ENCODE measurements around the gene DYNLT1. TPM values are rescaled to one million over a fixed set of nuclear protein-coding genes. Genes with fewer than 3 reads are reported as not detected.

DYNLT1 gene
- total RNA-seq, 1 experiment from 2014 or later, result 96.6 TPM

DNA sequence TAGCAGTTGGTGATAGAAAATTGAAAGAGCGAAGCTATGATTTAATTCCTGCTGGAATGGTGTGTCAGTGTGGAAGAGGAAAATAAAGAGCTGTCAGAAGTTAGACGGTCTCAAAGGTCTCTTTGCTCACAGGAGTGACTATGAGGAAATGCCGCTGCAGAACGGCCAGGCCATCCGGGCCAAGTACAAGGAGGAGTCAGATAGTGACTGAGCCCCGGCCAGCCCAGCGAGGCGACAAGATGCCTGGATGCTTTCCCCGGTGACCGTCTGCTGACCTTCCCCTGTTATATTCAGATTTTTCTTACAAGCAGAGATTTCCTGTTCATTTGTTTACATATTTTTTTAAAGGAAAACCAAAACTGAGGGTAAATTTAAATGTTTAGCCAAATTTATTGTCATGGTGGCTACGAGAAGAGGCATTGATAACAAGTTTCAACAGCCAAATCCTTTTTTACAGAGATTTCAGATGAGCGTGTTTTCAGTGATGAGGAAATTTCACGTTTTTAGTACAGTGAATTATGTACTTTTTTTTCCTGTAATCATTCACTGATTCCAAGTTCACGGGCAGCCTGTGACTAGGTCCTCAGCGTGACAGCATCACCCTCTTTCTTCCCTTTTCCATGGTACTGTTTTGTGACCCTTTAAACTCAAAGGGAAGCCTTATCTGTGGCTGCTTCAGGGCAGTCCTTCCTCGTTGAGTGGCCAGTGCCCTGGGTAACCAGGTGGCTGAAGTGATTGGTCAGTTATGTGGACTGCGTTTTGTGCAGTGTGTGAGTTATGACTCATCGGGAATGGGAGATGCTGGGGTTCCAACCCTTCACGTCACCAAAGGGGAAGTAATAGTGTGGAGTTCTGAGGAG is 12.6 kb downstream of the DYNLT1 start:
- DNase-seq, result no peak
- Mint-ChIP-seq H3K9me3 (ENCODE audit: unreplicated experiment) (no peaks in the 10 kb centered on the region), H3K27me3 (ENCODE audit: insufficient read depth, unreplicated experiment) (no peaks in the 10 kb centered on the region), H3K36me3 (ENCODE audit: insufficient read depth, unreplicated experiment) (peaks cover 60% of the 10 kb centered on the region), H3K27ac (ENCODE audit: unreplicated experiment) (no peak overlapping the region), H3K4me1 (ENCODE audit: low read depth, unreplicated experiment) (peaks cover 7% of the 10 kb centered on the region), H3K4me3 (ENCODE audit: unreplicated experiment) (no peak overlapping the region)
- BruUV-seq (replicated peaks), result no TSS peak
- ChIA-PET POLR2A (no interaction called here), CTCF (no interaction called here)
- Histone ChIP-seq H3K36me3 (ENCODE audit: control insufficient read depth, insufficient read depth, low read length) (peaks cover 3% of the 10 kb centered on the region; the same call in 1 of the 2 replicates), H3K4me1 (no peaks in the 10 kb centered on the region), H3K9me3 (no peaks in the 10 kb centered on the region), H3K27me3 (replicated peaks; ENCODE audit: control insufficient read depth, insufficient read depth, low read length) (no peaks in the 10 kb centered on the region; the same call in 1 of the 2 replicates), H3K4me3 (ENCODE audit: low read depth, low read length) (no peak overlapping the region)
- TF ChIP-seq, protein P1, sequence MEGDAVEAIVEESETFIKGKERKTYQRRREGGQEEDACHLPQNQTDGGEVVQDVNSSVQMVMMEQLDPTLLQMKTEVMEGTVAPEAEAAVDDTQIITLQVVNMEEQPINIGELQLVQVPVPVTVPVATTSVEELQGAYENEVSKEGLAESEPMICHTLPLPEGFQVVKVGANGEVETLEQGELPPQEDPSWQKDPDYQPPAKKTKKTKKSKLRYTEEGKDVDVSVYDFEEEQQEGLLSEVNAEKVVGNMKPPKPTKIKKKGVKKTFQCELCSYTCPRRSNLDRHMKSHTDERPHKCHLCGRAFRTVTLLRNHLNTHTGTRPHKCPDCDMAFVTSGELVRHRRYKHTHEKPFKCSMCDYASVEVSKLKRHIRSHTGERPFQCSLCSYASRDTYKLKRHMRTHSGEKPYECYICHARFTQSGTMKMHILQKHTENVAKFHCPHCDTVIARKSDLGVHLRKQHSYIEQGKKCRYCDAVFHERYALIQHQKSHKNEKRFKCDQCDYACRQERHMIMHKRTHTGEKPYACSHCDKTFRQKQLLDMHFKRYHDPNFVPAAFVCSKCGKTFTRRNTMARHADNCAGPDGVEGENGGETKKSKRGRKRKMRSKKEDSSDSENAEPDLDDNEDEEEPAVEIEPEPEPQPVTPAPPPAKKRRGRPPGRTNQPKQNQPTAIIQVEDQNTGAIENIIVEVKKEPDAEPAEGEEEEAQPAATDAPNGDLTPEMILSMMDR (IDR thresholded peaks at IDR 0.05; ENCODE audit: insufficient read depth in 1 of 2, low read depth in 1 of 2, low read length in 1 of 2, severe bottlenecking in 1 of 2, unreplicated experiment in 1 of 2), result no peak
- intact Hi-C loops (cut with micrococcal nuclease; ENCODE audit: unreplicated experiment), result no loop called here

DNA sequence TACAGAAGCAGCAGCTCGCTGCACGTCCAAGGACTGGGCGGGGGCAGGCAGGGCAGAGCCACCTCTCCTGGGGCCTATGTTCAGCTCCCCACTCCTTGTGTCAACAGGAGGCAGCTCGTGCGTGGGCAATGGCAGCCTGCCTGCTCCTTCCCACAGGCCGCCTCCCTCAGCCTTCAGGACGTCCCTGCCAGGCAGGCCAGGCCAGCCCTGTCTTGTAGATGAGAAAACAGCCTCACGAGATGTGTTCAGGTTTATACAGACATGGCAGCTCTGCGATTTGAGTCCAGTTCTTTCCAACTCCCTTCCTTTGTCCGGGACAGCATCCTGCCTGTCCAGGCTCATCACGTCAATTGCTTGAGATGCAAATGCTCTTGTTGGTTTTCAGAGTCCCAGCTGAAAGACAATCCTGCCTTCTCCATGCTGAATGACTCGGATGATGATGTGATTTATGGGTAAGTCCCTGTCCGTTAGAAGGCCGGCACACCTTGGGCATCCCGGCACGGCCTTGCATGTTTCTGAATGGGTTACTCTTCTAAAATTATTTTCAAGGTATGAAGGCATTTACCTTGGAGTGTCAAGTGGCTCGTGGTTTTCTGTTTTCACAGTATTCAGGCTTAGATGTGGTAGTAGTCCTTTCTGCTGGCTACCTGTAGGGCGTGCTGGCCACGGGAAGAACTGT is 13.5 kb downstream of the DYNLT1 start:
- no TSS peak for BruUV-seq (replicated peaks)
- Histone ChIP-seq H3K9me3 (no peaks in the 10 kb centered on the region), H3K4me3 (ENCODE audit: low read depth, low read length) (no peak overlapping the region), H3K27me3 (replicated peaks; ENCODE audit: control insufficient read depth, insufficient read depth, low read length) (no peaks in the 10 kb centered on the region; the same call in 1 of the 2 replicates), H3K36me3 (ENCODE audit: control insufficient read depth, insufficient read depth, low read length) (peaks cover 3% of the 10 kb centered on the region; the same call in 1 of the 2 replicates), H3K4me1 (no peaks in the 10 kb centered on the region)
- Mint-ChIP-seq H3K36me3 (ENCODE audit: insufficient read depth, unreplicated experiment) (peaks cover 60% of the 10 kb centered on the region), H3K9me3 (ENCODE audit: unreplicated experiment) (no peaks in the 10 kb centered on the region), H3K4me1 (ENCODE audit: low read depth, unreplicated experiment) (peaks cover 7% of the 10 kb centered on the region), H3K4me3 (ENCODE audit: unreplicated experiment) (no peak overlapping the region), H3K27ac (ENCODE audit: unreplicated experiment) (no peak overlapping the region), H3K27me3 (ENCODE audit: insufficient read depth, unreplicated experiment) (no peaks in the 10 kb centered on the region)
- TF ChIP-seq, protein P1 (IDR thresholded peaks at IDR 0.05; ENCODE audit: insufficient read depth in 1 of 2, low read depth in 1 of 2, low read length in 1 of 2, severe bottlenecking in 1 of 2, unreplicated experiment in 1 of 2), result no peak
- no peak for DNase-seq
- intact Hi-C loops (cut with micrococcal nuclease; ENCODE audit: unreplicated experiment), result no loop called here
- ChIA-PET CTCF (no interaction called here), POLR2A (no interaction called here)

DNA sequence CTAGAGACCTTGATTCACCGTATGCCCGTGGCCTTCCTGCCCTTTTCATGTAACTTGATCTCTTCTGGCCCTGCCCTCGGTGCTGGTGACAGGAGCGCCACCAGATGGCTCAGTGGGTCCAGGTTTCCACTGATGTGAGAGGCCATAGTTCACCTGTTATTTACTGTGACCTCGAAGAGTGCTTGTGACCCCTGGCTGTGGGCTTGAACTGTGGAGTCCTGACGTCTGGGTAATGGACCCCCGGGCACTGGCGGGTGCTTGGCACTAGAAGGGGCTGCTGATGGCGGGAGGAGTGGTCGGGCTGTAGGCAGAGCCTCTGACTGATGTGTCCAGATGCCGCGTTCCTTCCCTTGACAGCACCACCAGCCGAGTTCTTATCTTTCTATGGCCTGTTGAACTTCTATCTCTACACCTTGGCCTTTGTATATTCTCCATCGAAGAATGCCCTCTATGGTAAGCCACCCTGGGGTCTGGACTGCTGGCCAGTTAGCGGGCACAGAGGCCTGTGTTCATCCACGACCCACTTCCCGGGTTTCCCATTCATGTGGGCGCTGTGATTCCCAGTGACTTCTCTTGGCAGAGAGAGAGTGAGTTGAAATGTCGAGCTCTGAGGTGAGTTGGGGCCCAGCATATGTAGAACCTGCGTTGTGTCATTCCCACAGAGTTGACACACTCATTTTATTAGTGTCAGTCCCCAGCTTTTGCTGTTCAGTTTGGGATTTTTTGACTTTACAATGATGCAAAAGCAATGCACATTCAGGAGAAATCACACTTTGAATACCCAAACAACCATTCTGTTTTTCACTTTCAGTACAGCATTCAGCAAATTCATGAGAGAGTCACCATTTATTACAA is 14.9 kb downstream of the DYNLT1 start:
- no peak for DNase-seq
- CTCF ChIA-PET, result no interaction called here
- H3K27me3 ChIP-seq (replicated peaks; ENCODE audit: control insufficient read depth, insufficient read depth, low read length), result no peaks in the 10 kb centered on the region; the same call in 1 of the 2 replicates
- H3K27me3 Mint-ChIP-seq (ENCODE audit: insufficient read depth, unreplicated experiment), result no peaks in the 10 kb centered on the region
- peaks cover 51% of the 10 kb centered on the region for H3K36me3 Mint-ChIP-seq (ENCODE audit: insufficient read depth, unreplicated experiment)
- intact Hi-C loops (cut with micrococcal nuclease; ENCODE audit: unreplicated experiment), result no loop called here
- H3K9me3 Mint-ChIP-seq (ENCODE audit: unreplicated experiment), result no peaks in the 10 kb centered on the region
- no peaks in the 10 kb centered on the region for H3K9me3 ChIP-seq
- no peak overlapping the region for H3K4me3 Mint-ChIP-seq (ENCODE audit: unreplicated experiment)
- no TSS peak for BruUV-seq (replicated peaks)
- peaks cover 4% of the 10 kb centered on the region for H3K36me3 ChIP-seq (ENCODE audit: control insufficient read depth, insufficient read depth, low read length)
- no peaks in the 10 kb centered on the region for H3K4me1 ChIP-seq
- TF ChIP-seq, protein P1 (IDR thresholded peaks at IDR 0.05; ENCODE audit: insufficient read depth in 1 of 2, low read depth in 1 of 2, low read length in 1 of 2, severe bottlenecking in 1 of 2, unreplicated experiment in 1 of 2), result peak in 1 of 2 experiments; percentile 24
- POLR2A ChIA-PET, result no interaction called here
- H3K4me3 ChIP-seq (ENCODE audit: low read depth, low read length), result no peak overlapping the region
- peaks cover 7% of the 10 kb centered on the region for H3K4me1 Mint-ChIP-seq (ENCODE audit: low read depth, unreplicated experiment)
- no peak overlapping the region for H3K27ac Mint-ChIP-seq (ENCODE audit: unreplicated experiment)
